Urothelium cell line (cell line): ENCODE data around the gene PCDHGC5.
A peak's percentile ranks its signal among the peaks of the same experiment; 100 is the strongest.

Source experiments
- DNase-seq: peaks from one replicate; pipeline ENCODE4 v3.0.0; 2011; ENCODE audit warnings: low spot score, mixed read lengths
- FAIRE-seq: peaks from 2 replicates; lab custom pipeline; 2011; peaks lifted over from hg19 to GRCh38; lab: Jason Lieb, UNC

The PCDHGC5 gene

DNA sequence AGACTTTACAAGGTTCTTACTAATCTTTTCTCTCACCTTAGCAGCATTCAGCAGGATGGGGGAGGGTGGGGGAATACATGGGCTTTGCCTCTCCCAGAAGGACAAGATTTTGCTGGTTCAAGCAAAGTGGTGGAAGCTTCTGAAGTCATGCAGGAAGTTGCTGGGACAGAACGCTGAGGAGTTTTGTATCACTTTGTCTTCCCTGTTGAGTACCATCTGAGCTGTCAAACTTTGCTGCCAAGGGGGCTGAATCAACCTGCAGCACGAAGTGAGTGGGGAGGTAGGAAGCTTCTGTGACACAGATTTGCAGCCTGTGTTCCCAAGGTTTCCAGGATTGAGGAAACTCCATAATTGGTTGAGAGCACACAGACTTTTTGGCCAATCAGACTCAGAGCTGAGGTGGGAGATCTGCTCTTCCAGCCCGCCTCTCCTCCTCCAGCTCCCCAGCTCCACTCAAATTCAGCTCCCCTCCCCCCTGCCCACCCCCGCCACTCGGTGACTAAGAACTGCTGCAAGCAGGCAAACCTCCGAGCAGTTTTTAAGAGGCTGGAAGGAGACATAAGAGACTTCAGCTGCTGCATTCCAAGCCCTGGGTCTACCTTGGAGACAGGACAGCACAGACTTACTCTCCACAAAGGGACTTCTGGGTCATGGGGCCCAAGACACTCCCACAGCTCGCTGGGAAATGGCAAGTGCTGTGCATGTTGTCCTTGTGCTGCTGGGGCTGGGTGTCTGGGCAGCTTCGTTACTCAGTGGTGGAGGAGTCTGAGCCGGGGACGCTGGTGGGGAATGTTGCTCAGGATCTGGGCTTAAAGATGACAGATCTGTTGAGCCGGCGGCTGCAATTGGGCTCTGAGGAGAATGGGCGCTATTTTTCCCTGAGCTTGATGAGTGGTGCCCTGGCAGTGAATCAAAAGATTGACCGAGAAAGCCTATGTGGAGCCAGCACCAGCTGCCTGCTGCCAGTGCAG lies at the start of gene PCDHGC5:
Gene PCDHGC5 (plus strand): TSS at position 491 of the 971 bp plus-strand sequence. CDS start 160 bp downstream, at position 651.
- DNase-seq (peak; percentile 28), FAIRE-seq (no peak)

- DNase-seq (no peak), FAIRE-seq (no peak)
Measured at GRCh38 chr5:141439411-141440141, 49.3 kb upstream of the PCDHGC5 start.

DNA sequence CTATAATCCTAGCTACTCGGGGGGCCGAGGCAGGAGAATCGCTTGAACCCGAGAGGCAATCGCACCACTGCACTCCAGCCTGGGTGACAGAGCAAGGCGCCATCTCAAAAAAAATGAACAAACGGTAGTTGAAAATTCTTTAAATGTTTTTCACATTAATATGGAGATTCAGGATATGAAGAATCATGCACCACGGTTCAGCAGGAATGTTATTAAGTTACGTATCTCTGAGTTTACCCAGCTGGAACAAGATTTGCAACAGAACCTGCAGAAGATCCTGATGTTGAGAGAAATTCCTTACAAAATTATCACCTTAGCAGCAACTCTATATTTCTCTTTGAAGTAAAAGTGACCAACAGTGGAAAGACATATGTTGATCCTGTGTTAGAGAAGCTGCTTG lies 48.5 kb upstream of the PCDHGC5 start:
- no peak for DNase-seq
- no peak for FAIRE-seq

DNA sequence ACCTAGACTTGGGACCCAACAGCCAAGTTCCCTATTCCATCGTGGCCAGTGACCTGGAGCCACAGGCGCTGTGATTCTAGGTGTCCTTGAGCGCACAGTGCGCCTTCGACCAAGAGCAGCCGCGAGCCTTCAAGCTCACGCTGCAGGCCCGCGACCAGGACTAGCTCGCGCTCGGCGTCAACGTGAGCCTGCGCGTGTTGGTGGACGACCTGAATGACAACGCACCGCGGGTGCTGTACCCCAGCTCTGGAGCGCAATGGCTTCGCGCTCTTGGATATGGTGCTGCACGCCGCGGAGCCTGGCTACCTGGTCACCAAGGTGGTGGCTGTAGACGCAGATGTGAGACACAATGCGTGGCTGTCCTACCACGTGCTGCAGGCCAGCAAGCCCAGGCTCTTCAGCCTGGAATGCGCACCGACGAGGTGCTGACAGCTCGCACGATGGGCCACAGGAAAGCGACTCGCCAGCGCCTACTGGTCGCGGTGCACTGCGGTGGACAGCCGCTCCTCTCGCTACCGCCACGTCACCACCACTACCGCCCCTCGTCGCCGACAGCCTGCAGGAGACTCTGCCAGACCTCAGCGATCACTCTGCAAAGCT lies 47.2 kb upstream of the PCDHGC5 start:
- DNase-seq (no peak), FAIRE-seq (no peak)

DNA sequence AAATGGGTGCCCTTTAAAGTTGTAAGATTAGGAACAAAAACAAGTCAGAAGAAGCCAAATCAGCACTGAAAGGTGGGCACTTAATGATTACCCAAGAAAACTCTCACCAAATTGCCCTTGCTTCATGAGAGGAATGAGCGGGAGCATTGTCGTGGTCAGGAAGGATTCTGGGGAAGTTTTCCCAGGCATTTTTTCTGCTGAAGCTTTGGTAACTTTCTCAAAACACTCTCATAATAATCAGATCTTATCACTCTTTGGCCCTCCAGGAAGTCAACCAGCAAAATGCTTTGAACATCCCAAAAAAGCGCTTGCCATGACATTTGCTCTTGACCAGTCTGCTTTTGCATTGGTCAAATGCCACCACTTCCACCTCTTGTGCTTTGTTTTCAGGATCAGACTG lies 23.5 kb upstream of the PCDHGC5 start:
- FAIRE-seq, result no peak
- DNase-seq, result no peak

DNA sequence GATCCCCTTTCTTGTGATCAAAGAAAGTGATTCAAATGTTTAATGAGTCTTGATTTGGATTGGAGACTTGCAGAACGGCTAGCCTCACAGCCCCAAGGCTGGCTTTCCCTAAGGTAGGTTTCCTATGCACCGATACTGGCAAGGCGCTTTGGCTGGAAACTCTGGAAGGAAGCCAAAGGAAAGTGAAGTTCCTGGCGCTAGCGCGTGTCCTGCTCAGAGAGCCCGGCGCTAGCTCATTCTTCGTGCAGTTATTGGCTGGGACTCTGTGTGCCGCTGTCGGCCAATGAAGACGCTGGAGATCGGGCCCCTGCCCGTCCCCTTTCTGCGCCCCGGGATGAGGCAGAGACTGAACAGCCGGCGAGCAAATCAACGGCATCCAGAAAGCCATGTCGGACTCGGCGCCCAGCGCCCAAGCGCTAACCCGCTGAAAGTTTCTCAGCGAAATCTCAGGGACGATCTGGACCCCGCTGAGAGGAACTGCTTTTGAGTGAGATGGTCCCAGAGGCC lies 13.2 kb upstream of the PCDHGC5 start, which contains the start of gene PCDHGC3:
Gene PCDHGC3 (plus strand): TSS at position 342 of the 507 bp plus-strand sequence. CDS start 151 bp downstream, at position 493.
- DNase-seq, result peak; percentile 91
- FAIRE-seq, result no peak

DNA sequence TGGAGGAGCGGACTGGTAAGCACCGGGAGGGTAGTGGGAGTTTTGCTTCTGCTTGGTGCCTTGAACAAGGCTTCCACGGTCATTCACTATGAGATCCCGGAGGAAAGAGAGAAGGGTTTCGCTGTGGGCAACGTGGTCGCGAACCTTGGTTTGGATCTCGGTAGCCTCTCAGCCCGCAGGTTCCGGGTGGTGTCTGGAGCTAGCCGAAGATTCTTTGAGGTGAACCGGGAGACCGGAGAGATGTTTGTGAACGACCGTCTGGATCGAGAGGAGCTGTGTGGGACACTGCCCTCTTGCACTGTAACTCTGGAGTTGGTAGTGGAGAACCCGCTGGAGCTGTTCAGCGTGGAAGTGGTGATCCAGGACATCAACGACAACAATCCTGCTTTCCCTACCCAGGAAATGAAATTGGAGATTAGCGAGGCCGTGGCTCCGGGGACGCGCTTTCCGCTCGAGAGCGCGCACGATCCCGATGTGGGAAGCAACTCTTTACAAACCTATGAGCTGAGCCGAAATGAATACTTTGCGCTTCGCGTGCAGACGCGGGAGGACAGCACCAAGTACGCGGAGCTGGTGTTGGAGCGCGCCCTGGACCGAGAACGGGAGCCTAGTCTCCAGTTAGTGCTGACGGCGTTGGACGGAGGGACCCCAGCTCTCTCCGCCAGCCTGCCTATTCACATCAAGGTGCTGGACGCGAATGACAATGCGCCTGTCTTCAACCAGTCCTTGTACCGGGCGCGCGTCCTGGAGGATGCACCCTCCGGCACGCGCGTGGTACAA lies 12.6 kb upstream of the PCDHGC5 start:
- peak; percentile 55 for DNase-seq
- FAIRE-seq, result no peak

- FAIRE-seq (no peak), DNase-seq (no peak)
Measured at GRCh38 chr5:141477044-141477575, 11.8 kb upstream of the PCDHGC5 start.

DNA sequence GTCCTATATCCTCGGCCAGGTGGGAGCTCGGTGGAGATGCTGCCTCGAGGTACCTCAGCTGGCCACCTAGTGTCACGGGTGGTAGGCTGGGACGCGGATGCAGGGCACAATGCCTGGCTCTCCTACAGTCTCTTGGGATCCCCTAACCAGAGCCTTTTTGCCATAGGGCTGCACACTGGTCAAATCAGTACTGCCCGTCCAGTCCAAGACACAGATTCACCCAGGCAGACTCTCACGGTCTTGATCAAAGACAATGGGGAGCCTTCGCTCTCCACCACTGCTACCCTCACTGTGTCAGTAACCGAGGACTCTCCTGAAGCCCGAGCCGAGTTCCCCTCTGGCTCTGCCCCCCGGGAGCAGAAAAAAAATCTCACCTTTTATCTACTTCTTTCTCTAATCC lies 11.1 kb upstream of the PCDHGC5 start:
- no peak for FAIRE-seq
- DNase-seq, result no peak

- DNase-seq (no peak), FAIRE-seq (no peak)
Measured at GRCh38 chr5:141478321-141478945, 10.4 kb upstream of the PCDHGC5 start.

DNA sequence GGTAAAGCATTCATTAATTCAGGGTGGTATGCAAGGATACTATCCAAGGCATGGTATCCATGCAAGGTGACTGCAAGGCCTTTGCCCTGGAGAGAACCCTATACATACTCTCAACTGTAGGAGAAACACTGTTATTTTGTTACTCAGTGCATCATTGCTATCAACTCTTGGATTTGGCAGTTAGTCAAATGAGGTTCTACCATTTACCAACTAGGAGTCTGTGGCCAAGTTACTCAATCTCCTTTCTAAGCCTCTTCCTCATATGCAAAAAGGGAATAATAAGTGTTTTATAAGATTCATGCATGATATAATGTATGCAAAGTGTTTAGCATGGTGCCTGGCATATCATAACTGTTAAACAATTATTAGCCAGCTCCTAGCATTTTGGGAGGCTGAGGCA lies 9.1 kb upstream of the PCDHGC5 start:
- DNase-seq (no peak), FAIRE-seq (no peak)

DNA sequence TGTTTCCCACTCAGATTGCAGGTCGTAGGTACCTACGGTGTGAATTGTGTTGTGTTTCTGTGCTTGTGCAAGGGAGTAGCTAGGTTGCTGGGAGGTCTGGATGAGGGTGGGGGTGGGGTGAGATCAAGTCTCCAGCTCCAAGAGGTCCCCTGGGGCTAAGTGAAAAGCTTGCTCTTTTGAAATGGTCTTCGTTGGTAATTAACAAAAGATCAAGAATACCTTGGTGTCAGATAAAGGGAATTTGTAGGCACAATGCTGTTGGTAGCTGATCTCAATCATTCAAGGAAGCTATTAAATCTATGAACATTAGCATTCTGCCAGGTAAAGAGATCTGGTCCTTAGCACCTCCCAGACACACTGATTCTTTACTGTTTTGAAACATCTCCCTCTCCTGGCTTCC lies 5.0 kb upstream of the PCDHGC5 start:
- DNase-seq (no peak), FAIRE-seq (no peak)

- FAIRE-seq (no peak), DNase-seq (no peak)
Measured at GRCh38 chr5:141484310-141484640, 4.6 kb upstream of the PCDHGC5 start.

DNA sequence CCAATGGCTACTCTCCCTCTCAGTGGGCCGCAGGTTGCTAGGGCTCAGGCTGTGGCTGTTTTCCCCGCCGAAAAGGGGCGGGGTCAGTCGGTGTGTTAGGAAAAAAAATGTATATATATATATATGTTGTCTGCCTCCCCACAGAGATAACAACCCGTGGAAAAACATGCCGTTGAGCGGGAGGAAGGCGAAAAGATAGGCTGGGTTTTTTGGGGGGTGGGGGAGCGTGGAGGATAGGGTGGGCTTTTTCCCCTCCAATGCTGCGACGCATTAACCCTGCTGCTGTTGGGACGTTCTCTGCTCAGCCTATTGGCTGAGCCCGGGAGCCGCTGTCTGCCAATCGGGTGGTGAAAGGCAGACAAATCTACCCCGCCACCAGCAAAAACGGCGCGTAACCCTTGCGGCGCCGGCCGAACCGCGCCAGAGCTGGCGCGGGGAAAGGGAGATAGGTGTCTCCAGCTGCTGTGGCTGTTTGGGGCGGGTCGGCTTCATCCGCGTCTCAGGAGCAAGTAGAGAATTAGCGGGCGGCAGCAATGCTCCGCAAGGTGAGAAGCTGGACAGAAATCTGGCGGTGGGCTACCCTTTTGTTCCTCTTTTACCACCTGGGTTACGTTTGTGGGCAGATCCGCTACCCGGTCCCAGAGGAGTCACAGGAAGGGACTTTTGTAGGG lies 4.1 kb upstream of the PCDHGC5 start, which contains the start of gene PCDHGC4:
Gene PCDHGC4 (plus strand): TSS at position 390 of the 671 bp plus-strand sequence. CDS start 144 bp downstream, at position 534.
- no peak for FAIRE-seq
- no peak for DNase-seq

DNA sequence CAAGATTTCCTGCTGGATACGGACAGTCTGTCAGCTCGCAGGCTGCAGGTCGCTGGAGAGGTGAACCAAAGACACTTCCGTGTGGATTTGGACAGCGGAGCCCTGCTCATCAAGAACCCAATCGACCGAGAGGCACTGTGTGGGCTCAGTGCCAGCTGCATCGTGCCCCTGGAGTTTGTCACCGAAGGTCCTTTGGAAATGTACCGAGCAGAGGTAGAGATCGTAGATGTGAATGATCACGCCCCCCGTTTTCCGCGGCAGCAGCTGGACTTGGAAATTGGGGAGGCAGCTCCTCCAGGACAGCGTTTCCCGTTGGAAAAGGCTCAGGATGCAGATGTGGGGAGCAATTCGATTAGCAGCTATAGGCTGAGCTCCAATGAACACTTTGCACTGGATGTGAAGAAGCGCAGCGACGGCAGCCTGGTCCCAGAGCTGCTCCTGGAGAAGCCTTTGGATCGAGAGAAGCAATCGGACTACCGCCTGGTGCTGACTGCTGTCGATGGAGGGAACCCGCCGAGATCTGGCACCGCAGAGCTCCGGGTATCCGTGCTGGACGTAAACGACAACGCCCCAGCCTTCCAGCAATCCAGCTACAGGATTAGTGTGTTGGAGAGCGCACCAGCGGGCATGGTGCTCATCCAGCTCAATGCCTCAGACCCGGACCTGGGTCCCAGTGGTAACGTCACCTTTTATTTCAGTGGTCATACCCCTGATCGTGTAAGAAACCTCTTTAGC lies 3.4 kb upstream of the PCDHGC5 start:
- DNase-seq (no peak), FAIRE-seq (no peak)

GRCh38 chr5:141486091-141486490 lies 2.8 kb upstream of the PCDHGC5 start:
- DNase-seq (no peak), FAIRE-seq (no peak)

GRCh38 chr5:141487131-141487530 lies 1.8 kb upstream of the PCDHGC5 start:
- FAIRE-seq, result no peak
- DNase-seq, result no peak

- DNase-seq, result no peak
- FAIRE-seq, result no peak
Measured at GRCh38 chr5:141489841-141490240, 960 bp downstream of the PCDHGC5 start.
